Effector memory CD4-positive, alpha-beta T cell (primary cell): Measurements from ENCODE around the gene SLC12A9.

Source experiments
- DNase-seq, 3 donors: peaks; one replicate each; pipeline ENCODE4 v3.0.0-alpha.2; 2020
- H3K27ac ChIP-seq: 2 replicates; pipeline ENCODE4 v1.7.0; 2013; ENCODE audit warnings: mild to moderate bottlenecking, low read length, moderate library complexity; ENCODE audit not compliant: insufficient read depth, poor library complexity, severe bottlenecking
- H3K27me3 ChIP-seq: replicated peaks from 2 replicates; pipeline ENCODE4 v1.7.0; 2013; ENCODE audit warnings: mild to moderate bottlenecking, low read length; ENCODE audit not compliant: insufficient read depth, control insufficient read depth, poor library complexity, severe bottlenecking
- H3K36me3 ChIP-seq: 2 replicates; pipeline ENCODE4 v1.7.0; 2013; ENCODE audit warnings: mild to moderate bottlenecking, low read length, moderate library complexity; ENCODE audit not compliant: control insufficient read depth, insufficient read depth
- H3K4me1 ChIP-seq: 2 replicates; pipeline ENCODE4 v1.7.0; 2013; ENCODE audit warnings: low read length, mild to moderate bottlenecking; ENCODE audit not compliant: control insufficient read depth, insufficient read depth, poor library complexity, severe bottlenecking
- H3K4me3 ChIP-seq: 2 replicates; pipeline ENCODE4 v1.7.0; 2013; ENCODE audit warnings: low read length, low read depth, mild to moderate bottlenecking; ENCODE audit not compliant: insufficient read depth, poor library complexity, severe bottlenecking
- H3K9me3 ChIP-seq: 2 replicates; pipeline ENCODE4 v1.7.0; 2013; ENCODE audit warnings: mild to moderate bottlenecking, low read length, moderate library complexity; ENCODE audit not compliant: control insufficient read depth

SLC12A9 gene

DNA sequence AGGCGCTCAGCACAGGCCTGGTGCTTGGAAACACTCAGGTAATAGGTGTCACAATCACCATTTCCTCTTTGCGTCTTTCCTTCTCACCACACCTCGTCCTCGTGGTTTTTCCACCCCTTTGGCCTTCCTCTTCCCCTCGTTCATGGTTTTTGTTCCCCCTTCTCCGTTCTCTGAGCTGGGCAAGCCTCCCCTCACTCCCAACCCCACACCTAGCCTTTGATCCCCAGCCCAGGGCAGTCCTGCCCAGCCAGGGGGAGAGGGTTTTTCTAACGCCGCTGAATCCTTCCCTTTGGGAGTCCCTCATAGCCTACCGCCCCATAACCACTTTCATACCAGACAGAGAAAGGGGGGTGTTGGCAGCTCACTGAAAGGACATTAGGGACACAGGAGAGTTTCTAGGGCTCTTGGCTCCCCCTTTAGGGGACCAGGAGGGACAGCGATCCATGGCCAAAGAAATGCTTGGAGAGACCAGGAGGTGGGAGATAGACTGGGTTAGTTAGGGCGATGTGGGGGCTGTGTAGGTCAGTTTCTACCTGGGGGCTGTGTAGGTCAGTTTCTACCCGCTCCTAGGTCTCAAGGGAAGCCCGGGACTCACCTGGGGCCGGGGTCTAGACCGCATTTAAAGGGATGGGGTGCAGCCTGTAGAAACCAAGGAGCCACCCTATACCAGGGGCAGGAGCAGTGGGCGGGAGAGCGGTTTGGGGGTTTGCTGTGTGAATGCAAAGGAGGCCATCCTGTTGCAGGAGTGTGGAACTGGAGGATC lies 26.6 kb upstream of the SLC12A9 start:
- no peak overlapping the region for H3K27ac ChIP-seq
- H3K4me1 ChIP-seq: peaks cover 19% of the 10 kb centered on the region
- no peaks in the 10 kb centered on the region for H3K36me3 ChIP-seq
- H3K9me3 ChIP-seq: no peaks in the 10 kb centered on the region
- peaks cover 18% of the 10 kb centered on the region for H3K27me3 ChIP-seq
- no peak overlapping the region for H3K4me3 ChIP-seq
- no peak for DNase-seq

DNA sequence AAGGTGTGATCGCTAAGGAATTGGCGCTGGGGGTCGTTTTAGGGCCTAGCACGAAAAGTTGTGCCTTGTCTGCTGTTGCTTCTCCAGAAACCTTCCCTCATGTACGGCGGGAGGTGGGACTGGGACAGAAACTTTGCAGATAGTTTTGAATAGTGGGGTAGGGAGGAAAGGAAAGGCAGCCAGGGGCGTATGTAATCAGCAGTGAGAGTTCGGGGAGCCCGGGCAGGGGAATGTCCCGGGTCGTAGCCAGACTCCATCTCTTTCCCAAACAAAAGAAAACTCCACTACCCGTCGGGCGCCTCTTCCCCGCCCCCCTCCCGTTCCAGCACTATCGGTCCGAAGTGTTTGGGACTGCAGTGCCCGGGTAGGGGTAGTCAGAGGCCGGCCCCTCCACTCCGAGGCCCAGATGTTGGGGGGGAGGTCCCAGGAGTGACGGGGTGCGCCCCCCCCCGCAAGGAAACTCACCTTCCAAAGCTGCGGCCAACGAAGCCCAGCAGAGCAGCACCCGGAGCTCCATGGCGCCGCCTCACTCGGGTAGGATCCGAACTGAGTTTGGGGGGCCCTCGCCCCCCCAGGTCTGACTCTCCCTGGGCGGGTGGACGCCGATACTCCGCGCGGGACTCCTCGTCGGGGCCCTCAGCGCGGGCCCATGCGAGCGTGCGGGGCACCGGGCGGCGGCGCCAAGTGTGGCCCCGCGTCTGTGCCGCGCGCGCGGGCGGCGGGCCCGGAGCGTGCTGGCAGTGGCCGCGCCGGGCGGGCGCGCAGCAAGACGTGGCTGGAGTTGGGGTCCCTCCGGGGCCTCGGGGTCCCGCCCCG lies 25.8 kb upstream of the SLC12A9 start:
- Histone ChIP-seq H3K27me3 (peaks cover 18% of the 10 kb centered on the region), H3K4me3 (peak overlapping the region; percentile 32), H3K36me3 (no peaks in the 10 kb centered on the region), H3K4me1 (peaks cover 19% of the 10 kb centered on the region), H3K27ac (no peak overlapping the region), H3K9me3 (no peaks in the 10 kb centered on the region)
- no peak for DNase-seq

DNA sequence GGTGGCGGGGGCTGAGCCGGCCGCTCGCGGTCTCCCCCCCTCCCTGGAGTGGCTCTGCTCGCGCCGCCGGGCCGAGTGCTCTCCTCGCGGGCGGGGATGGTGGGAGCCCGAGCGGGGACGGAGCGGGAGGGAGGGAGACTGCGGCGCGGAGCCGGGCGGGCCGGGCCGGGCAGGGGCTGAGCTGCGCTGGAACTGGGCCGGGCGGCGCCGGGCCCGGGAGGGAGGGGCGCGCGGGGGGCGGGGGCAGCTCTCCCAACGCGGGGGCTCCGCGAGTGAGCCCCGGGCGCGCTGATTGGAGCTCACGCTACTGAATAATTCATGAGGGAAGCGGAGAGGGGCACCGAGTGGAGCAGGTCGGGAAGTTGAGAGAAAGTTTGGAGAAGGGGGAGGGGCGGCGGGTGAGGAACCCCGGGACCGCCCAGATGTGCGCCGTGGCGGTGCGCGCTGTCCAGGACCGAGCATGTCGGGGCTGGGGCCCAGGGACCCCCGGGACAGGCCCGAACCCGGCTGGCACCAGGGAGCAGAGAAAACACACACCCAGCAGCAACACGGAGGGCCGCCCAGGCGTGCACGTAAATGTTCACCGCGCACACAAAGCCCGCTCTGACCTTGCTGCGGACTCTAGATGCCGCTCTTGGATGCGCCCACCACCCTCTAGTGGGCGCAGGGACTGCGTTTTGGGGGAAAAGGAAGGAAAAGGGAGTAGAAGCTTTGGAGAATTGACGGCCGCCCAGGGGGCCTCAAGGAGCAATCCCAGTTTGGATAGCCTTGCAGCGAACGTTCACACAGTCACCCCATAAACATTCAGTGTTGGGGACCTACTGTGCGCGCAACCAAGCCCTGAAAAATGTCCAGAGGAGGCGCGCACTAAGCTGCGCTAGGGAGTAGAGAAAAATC lies 24.9 kb upstream of the SLC12A9 start, which contains the start of gene EPHB4:
TSS of gene EPHB4 (minus strand) at position 194 of the 897 bp plus-strand sequence. CDS start 493 bp downstream, outside the sequence.
- H3K27me3 ChIP-seq: peaks cover 18% of the 10 kb centered on the region
- peaks cover 19% of the 10 kb centered on the region for H3K4me1 ChIP-seq
- H3K4me3 ChIP-seq: peak within 1 kb of the TSS; percentile 48
- no peak within 1 kb of the TSS for H3K27ac ChIP-seq
- no peaks in the 10 kb centered on the region for H3K9me3 ChIP-seq
- DNase-seq: no peak
- no peaks in the 10 kb centered on the region for H3K36me3 ChIP-seq

DNA sequence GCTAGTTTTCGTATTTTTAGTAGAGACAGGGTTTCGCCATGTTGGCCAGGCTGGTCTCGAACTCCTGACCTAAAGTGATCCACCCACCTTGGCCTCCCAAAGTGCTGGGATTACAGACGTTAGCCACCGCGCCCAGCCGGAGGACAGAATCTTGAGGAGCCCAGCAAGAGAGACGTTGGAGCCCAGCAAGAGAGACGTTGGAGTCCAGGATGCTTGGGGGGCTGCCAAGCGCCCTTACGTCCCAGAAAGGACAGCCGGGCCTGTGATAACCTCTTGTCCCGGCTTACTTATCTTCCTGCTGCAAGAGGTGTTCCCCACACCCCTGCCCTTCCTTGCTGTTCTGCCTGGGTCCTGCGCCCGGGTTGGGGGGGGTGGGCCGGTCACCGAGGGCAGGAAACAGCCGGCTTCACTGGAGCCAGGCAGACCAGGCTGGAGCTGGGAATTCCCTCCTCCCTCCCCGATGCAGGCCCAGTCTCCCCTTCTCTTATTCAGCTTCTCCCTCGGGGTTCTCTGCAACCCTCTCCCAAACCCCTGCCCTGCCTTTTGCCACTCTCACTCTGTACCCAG lies 23.3 kb upstream of the SLC12A9 start:
- no peak for DNase-seq
- Histone ChIP-seq H3K27ac (no peak overlapping the region), H3K4me1 (peaks cover 19% of the 10 kb centered on the region), H3K27me3 (peaks cover 18% of the 10 kb centered on the region), H3K4me3 (no peak overlapping the region), H3K36me3 (no peaks in the 10 kb centered on the region), H3K9me3 (no peaks in the 10 kb centered on the region)

- Histone ChIP-seq H3K4me1 (peaks cover 19% of the 10 kb centered on the region), H3K4me3 (no peak overlapping the region), H3K36me3 (no peaks in the 10 kb centered on the region), H3K9me3 (no peaks in the 10 kb centered on the region), H3K27ac (no peak overlapping the region), H3K27me3 (peaks cover 18% of the 10 kb centered on the region)
- no peak for DNase-seq
Measured at GRCh38 chr7:100830396-100830795, 22.1 kb upstream of the SLC12A9 start.

- DNase-seq: no peak
- H3K36me3 ChIP-seq: no peaks in the 10 kb centered on the region
- peaks cover 14% of the 10 kb centered on the region for H3K4me1 ChIP-seq
- H3K27ac ChIP-seq: no peak overlapping the region
- no peak overlapping the region for H3K4me3 ChIP-seq
- peaks cover 8% of the 10 kb centered on the region for H3K27me3 ChIP-seq
- no peaks in the 10 kb centered on the region for H3K9me3 ChIP-seq
Measured at GRCh38 chr7:100832281-100832633, 20.3 kb upstream of the SLC12A9 start.

DNA sequence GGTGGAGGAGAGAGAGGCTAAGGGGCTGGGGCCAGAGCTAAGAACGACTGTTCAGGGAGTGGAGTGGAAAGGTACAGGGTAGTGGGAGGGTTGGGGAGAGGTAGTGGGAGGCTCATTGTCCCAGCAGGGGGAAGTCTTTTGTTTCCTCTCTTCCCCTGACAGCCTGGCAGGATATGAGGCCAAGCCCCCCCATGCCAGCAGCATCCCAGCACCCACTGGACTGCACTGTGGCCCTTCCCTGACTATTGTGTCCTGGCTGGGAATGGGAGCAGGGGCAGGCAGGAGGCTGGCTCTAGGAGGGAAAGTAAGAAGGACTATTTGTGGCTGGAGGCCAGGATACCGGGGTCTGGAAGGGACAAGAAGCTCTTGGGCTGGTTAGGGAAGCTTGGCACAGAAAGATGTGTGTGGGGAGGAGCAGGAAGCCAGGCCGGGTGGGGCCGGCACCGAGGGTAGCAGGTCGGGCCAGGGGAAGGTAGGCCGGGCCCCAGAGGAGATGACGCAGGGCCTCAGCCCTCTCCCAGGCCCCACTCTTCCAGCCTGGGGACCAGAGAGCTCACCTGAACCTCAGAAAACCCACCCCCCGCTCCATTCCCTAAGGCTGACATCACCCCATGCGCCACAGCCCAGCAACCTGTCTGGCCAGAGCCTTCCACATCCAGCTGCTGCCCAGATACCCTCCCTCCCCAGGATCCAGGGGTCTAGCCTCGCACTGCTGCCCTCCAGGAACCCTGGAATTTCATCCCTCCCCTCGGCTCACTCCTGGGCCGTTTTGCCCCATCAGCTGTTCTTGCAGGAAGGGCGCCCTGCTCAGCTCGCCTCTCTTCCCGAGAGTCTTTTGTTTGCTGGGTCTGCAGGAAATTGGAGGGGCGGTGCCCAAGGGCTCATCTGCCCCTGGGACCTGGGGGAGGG lies 16.4 kb upstream of the SLC12A9 start:
- Histone ChIP-seq H3K27ac (no peak overlapping the region), H3K4me1 (no peaks in the 10 kb centered on the region), H3K27me3 (no peaks in the 10 kb centered on the region), H3K9me3 (no peaks in the 10 kb centered on the region), H3K4me3 (no peak overlapping the region), H3K36me3 (no peaks in the 10 kb centered on the region)
- no peak for DNase-seq

GRCh38 chr7:100836812-100837098 lies 15.8 kb upstream of the SLC12A9 start:
- peak overlapping the region; percentile 61 for H3K4me3 ChIP-seq
- H3K36me3 ChIP-seq: no peaks in the 10 kb centered on the region
- no peak overlapping the region for H3K27ac ChIP-seq

More at GRCh38 chr7:100836812-100837098, 15.8 kb upstream of the SLC12A9 start:
- H3K4me1 ChIP-seq: no peaks in the 10 kb centered on the region
- no peaks in the 10 kb centered on the region for H3K9me3 ChIP-seq
- no peak for DNase-seq
- no peaks in the 10 kb centered on the region for H3K27me3 ChIP-seq
